ENCODE measurements around the gene SMAD6. TPM values are rescaled to one million over a fixed set of nuclear protein-coding genes. Genes with fewer than 3 reads are reported as not detected.

Gene SMAD6
- total and polyA plus RNA-seq, 2 experiments from 2014 or later = 1.6 to 15.7 TPM

GRCh38 chr15:66701422-66702034, 508 bp upstream of the SMAD6 start (continued):
- TF ChIP-seq REST (IDR thresholded peaks at IDR 0.05; ENCODE audit: unreplicated experiment) (no peak), STAT1 (IDR thresholded peaks at IDR 0.05; ENCODE audit: unreplicated experiment) (no peak), ZNF462 (CRISPR knock-in tag; IDR thresholded peaks at IDR 0.05) (no peak), ZNF114 (CRISPR knock-in tag; IDR thresholded peaks at IDR 0.05) (no peak), EZH2 (IDR thresholded peaks at IDR 0.05; ENCODE audit: low read depth, unreplicated experiment) (no peak)
